Measurements from ENCODE around the gene TP53RK. TPM values are rescaled to one million over a fixed set of nuclear protein-coding genes. Genes with fewer than 3 reads are reported as not detected.

TP53RK gene
- total RNA-seq, 4 donors from 2014 or later = 7.4 to 12.1 (median 10.6) TPM

- Histone ChIP-seq H3K27ac (no peak overlapping the region), H3K4me1 (no peaks in the 10 kb centered on the region), H3K36me3 (no peaks in the 10 kb centered on the region), H3K9me3 (peaks cover 0 to 5% (median 0%) of the 10 kb centered on the region in 4 donors), H3K4me3 (no peak overlapping the region), H3K27me3 (no peaks in the 10 kb centered on the region)
- TF ChIP-seq CTCF (IDR thresholded peaks at IDR 0.05) (no peak), POLR2A (IDR thresholded peaks at IDR 0.05) (no peak)
- no peak for DNase-seq
Observed at GRCh38 chr20:46717818-46718541, 28.7 kb upstream of the TP53RK start.

GRCh38 chr20:46715292-46715756 is 26.1 kb upstream of the TP53RK start:
- H3K36me3 ChIP-seq = no peaks in the 10 kb centered on the region
- peak in 1 of 3 donors; percentile 58 for DNase-seq
- H3K27ac ChIP-seq = no peak overlapping the region
- peaks cover 0 to 6% (median 0%) of the 10 kb centered on the region in 4 donors for H3K4me1 ChIP-seq
- H3K9me3 ChIP-seq = no peaks in the 10 kb centered on the region
- TF ChIP-seq POLR2A (IDR thresholded peaks at IDR 0.05) = no peak
- TF ChIP-seq CTCF (IDR thresholded peaks at IDR 0.05) = peak in 3 of 6 experiments; percentile 18 to 24 (median 24)
- H3K4me3 ChIP-seq = no peak overlapping the region
- no peaks in the 10 kb centered on the region for H3K27me3 ChIP-seq

GRCh38 chr20:46713957-46714834 is 25.0 kb upstream of the TP53RK start:
- TF ChIP-seq CTCF (IDR thresholded peaks at IDR 0.05) = no peak
- no peak for TF ChIP-seq POLR2A (IDR thresholded peaks at IDR 0.05)
- Histone ChIP-seq H3K36me3 (no peaks in the 10 kb centered on the region), H3K4me1 (peaks cover 0 to 15% (median 0%) of the 10 kb centered on the region in 4 donors), H3K4me3 (no peak overlapping the region), H3K27ac (peak overlapping the region in 1 of 4 donors; percentile 46), H3K9me3 (no peaks in the 10 kb centered on the region), H3K27me3 (no peaks in the 10 kb centered on the region)
- peak in 2 of 3 donors; percentile 52 to 74 for DNase-seq

GRCh38 chr20:46712056-46712636 is 22.9 kb upstream of the TP53RK start:
- no peak for DNase-seq
- Histone ChIP-seq H3K27me3 (no peaks in the 10 kb centered on the region), H3K27ac (no peak overlapping the region), H3K4me3 (no peak overlapping the region), H3K4me1 (peaks cover 0 to 24% (median 0%) of the 10 kb centered on the region in 4 donors), H3K36me3 (no peaks in the 10 kb centered on the region), H3K9me3 (no peaks in the 10 kb centered on the region)
- TF ChIP-seq CTCF (IDR thresholded peaks at IDR 0.05) = no peak
- TF ChIP-seq POLR2A (IDR thresholded peaks at IDR 0.05) = no peak

GRCh38 chr20:46710153-46710913 is 21.1 kb upstream of the TP53RK start:
- H3K4me1 ChIP-seq = peaks cover 0 to 24% (median 0%) of the 10 kb centered on the region in 4 donors
- no peak for DNase-seq
- TF ChIP-seq CTCF (IDR thresholded peaks at IDR 0.05) = no peak
- no peak for TF ChIP-seq POLR2A (IDR thresholded peaks at IDR 0.05)

More at GRCh38 chr20:46710153-46710913, 21.1 kb upstream of the TP53RK start:
- no peaks in the 10 kb centered on the region for H3K9me3 ChIP-seq
- peak overlapping the region; percentile 32 to 69 (median 53) for H3K4me3 ChIP-seq
- no peaks in the 10 kb centered on the region for H3K27me3 ChIP-seq
- peak overlapping the region; percentile 55 to 84 (median 71) for H3K27ac ChIP-seq
- no peaks in the 10 kb centered on the region for H3K36me3 ChIP-seq

Measured in Peyer's patch (tissue), 4 donors.